GM12872 (cell line): ENCODE results near the gene CASP10.

Experiments used
- TF ChIP-seq, protein P1 (sequence below): IDR thresholded peaks from 3 replicates; pipeline ENCODE4 v1.5.1; 2011; ENCODE audit warnings: low read depth, mild to moderate bottlenecking, low read length, moderate library complexity; ENCODE audit not compliant: insufficient read depth

Gene CASP10

DNA sequence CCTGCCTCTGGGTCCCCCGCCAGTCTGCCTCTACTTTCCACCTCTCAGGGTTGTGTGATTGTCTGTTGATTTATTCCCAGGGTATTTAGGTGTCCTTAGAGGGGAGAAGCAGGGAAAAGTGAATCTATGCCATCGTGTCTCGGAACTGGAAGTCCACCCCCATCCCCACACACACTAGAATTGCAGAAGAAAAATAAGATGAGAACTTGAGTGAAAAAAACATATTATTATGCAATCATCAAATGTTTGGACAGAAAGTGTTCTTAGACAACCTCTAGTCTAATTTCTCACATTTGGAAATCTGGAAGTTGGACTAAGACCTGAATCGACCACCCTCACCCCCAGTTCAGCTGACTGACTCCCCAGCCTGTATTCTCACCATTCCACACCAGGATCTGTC lies 63.3 kb downstream of the CASP10 start:
- TF ChIP-seq, protein P1, sequence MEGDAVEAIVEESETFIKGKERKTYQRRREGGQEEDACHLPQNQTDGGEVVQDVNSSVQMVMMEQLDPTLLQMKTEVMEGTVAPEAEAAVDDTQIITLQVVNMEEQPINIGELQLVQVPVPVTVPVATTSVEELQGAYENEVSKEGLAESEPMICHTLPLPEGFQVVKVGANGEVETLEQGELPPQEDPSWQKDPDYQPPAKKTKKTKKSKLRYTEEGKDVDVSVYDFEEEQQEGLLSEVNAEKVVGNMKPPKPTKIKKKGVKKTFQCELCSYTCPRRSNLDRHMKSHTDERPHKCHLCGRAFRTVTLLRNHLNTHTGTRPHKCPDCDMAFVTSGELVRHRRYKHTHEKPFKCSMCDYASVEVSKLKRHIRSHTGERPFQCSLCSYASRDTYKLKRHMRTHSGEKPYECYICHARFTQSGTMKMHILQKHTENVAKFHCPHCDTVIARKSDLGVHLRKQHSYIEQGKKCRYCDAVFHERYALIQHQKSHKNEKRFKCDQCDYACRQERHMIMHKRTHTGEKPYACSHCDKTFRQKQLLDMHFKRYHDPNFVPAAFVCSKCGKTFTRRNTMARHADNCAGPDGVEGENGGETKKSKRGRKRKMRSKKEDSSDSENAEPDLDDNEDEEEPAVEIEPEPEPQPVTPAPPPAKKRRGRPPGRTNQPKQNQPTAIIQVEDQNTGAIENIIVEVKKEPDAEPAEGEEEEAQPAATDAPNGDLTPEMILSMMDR = no peak

DNA sequence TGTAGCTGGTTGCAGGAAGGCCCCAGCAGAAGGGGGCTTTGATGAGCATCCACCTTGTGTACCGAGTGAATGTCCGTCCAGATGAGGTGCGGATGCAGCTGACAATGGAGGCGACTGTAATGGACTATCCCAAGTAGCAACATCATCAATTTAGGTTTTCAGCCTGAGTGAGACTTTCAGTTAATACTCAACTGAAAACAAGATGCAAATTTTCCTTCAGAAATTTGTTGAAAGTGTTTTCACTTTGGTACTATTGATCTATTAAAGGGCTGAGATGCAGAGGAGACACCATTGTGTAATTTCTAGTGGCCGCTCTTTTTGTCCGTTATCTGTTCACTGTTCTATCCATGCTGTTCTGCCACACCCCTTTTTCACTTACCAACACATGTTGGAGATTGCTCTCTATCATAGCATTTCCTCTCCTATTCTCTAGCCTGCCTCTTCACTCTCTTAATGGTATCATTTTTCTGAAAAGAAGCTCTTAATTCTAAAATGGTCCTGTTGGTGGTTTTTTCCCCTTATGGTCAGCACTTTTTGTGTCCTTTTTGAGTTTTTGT lies 65.4 kb downstream of the CASP10 start:
- TF ChIP-seq, protein P1 = no peak

DNA sequence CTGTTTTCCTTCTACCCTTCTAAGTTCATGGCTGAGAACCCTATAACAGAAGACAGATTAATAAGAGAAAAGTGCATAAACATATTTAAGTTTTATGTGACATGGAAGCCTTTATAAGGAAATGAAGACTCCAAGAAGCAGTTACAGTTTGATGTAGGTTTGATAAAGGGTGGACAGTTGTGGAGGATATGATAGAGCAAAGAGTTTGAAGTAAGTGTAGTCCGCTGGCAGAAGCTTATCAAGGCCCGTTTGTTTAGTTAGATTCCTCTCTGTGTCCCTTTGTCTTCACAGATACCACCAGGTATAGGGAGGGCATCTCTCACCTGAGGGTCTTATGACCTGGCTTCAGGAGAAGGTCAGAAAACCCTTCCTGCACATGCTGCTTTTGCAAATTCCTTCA lies 66.9 kb downstream of the CASP10 start:
- TF ChIP-seq, protein P1 = no peak

DNA sequence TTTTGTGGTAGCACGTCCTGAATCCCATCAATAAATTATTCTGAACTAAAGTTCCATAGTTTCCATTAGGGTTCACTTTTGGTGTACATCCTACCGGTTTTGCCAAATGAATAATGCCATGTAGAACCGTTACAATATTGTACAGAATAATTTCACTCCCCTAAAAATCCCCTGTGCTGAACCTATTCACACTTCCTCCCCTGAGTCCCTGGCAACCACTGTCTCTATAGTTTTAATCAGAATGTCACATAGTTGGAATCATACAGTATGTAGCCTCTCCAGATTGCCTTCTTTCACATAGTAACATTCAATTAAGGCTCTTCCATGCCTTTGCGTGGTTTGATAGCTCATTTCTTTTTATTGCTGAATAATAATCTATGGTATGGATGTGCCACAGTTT lies 67.8 kb downstream of the CASP10 start:
- TF ChIP-seq, protein P1 = no peak

DNA sequence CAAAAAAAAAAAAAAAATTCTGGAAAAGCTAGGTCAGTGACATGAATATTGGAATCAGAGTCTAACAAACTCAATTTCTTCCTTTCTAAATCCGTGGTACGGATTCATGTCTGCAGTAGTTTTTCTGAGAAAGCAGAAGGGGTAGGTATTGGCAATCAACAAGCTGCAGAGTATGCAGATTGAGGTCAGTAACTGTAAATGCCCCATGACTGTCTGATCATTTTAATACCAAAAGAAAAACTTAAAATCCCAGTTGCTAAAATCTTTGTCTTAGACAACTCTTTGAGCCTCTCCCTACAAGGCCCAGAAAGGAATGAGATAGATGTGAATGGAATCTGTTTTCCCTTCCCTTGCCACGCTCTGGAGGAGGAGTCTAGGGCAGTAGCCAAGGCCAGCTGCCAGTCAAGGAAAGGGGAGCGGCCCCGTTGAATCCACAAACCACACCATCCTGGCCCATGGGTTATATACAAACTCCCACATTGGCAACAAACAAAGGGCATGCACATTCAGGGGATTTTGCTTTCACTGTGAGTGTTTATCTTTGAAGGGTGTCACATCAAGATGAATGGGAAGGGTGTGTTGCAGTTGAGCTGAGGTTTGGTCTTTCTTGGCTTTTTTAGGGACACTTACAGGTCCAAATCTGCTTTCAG lies 71.3 kb downstream of the CASP10 start:
- TF ChIP-seq, protein P1 = no peak

DNA sequence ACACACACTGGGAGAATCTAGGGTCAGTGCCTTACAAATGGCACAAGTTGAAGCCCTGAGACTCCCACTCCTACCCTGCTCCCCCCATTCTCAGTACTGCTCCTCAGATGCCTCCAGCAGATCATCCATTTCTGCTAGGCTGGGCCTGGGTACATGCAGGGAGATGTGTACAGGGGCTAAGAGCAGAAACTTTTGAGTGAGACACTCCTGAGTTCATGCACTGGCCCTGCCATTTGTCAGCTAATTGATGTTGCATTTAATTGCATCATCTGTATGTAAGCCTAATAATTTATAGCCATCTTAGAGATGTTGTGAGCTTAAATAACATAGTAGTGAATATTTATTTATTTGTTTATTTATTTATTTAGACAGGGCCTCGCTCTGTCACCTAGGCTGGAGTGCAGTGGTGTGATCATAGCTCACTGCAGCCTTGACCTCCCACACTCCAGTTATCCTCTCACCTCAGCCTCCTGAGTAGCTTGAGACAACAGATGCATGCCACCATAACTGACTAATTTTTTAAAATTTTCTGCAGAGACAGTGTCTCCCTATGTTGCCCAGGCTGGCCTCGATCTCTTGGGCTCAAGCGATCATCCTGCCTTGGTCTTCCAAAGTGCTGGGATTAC lies 72.6 kb downstream of the CASP10 start:
- TF ChIP-seq, protein P1 = no peak

DNA sequence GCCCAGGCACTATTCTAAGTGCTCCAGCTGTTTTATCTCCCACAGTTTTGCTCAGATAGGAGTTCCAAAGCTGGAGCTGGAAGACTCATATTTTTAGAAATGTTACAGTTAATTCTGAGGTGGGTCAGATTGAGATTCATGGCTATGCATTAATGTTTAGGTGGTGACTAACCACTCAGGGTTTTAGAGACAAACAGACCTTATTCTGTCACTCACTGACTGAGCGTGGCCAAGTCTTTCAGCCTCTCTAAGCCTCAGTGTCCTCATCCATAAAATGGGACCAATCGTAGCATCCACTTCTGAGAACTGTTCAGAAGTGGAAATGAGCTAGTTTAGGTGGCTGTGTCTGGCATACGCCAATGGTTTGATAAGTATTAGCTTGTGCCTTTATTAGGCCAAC lies 73.1 kb downstream of the CASP10 start:
- TF ChIP-seq, protein P1 = no peak
